Activated CD8-positive, alpha-beta memory T cell treated with anti-CD3 and anti-CD28 coated beads for 1 hour (primary cell): ENCODE measurements around the gene RPP25L.

Experiments used
- DNase-seq, 2 donors: peaks; one replicate each; pipeline ENCODE4 v3.0.0-alpha.2; 2020; ENCODE audit warnings: low read depth in 1 of 2; ENCODE audit errors: extremely low read depth in 1 of 2

RPP25L gene

GRCh38 chr9:34571481-34571810 lies 40.5 kb downstream of the RPP25L start:
- no peak for DNase-seq

DNA sequence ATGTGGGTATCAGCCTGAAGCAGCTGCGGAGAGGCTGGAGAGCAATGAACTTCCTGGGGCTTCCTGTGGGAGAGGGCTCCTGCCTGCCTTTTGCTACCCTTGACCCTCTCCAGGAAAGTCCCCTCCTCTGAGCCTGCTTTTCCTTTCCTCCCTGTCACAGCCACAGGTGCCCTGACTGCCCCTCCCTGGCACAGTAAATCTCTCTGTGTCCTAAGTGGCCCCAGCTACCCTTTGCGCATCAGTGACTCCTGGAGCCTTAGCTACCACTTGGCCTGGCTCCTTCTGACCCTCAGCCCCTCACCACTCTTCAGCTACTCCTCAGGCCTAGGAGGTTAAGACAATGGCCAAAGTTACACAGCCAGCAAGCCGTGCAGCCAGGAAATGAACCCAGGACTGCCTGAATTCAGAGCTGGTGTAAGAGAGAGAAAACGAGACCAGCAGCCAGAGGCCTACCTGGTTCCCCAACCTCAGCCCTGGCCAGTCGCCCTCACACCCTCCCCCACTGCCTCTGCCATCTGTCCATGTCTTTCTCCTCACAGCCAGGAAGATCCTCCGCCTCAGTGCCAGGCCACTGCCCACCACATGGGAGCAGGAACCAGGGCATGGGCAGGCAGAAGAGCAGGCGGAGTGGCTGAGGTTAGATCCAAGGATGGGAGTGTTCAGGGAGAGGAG lies 41.0 kb downstream of the RPP25L start:
- DNase-seq = no peak

DNA sequence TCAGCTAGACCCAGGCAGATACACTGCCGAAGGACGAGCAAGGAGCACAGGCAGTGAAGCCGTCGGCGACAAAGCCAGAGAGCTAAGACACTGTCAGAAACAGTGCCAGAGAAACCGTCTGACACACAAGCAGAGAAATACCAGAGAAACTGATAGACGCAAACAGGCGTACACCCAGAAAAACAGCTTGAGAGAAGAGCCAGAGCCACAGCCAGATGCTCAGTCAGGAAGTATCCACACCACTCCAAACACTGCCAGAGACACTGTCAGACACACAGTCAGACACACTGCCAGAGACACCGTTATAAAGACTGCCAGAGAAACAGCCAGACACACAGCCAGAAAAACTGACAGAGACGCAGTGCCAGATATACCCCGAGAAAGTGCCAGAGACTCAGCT lies 41.5 kb downstream of the RPP25L start:
- DNase-seq = no peak

DNA sequence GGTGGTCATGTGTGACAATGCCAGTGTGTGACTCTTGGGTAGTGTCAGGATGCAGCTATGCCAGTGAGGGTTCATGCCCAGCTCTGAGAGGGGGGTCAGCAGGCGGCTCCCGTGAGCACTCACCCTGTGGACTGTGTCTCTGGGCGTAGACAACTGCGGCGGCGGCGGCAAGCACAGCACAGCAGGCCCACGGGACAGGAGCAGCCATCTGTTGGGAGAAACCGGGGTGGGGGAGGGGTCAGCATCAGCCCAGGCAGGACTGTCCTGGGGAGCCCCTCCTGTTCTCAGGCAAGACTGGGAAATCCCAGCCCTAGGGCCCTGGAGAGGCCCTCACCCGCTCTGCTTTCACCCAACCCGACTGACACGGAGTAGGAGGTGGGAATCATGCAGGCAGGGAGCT lies 43.1 kb downstream of the RPP25L start:
- DNase-seq = no peak

DNA sequence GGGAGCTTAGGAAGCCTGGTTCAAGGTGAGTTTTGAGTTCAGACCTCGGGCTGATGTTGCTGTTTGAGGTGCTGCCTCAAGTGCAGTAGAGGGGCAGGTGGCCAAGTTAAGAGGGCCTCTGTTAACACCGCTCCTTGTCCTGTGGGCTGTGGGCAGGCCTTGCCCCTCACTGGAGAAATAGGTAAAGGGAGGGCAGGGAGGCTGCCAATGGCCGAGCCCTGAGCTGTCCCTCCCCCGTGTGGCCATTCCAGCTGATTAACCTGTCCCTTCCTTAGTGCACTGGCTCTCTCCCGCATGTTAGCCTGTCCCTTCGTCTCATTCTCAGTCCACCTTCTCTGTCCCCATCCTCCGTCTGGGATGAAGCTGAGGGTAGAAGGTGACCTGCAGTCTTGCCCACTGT lies 43.8 kb downstream of the RPP25L start:
- DNase-seq = no peak

DNA sequence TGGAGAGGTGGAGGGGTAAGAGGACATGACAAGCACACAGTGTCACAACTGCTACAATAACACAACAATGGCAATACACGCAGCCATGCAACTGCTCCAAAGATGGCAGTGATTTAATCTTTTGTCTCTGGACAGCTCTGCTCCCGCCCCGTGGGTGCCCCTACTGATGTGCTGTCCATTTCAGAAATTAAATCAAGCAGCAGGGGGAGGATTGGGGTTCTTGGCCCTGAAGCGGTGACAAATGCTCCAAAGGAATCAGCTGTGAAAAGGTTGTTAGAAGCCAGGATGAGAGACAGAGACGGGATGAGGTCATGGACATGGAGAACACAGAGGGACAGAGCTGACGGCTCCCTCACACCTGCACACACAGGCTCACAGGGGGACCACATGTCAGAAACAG lies 44.9 kb downstream of the RPP25L start:
- DNase-seq = no peak

GRCh38 chr9:34566322-34566721 lies 45.6 kb downstream of the RPP25L start:
- DNase-seq = no peak

- no peak for DNase-seq
Observed at GRCh38 chr9:34565856-34566255, 46.0 kb downstream of the RPP25L start.

- DNase-seq = no peak
Observed at GRCh38 chr9:34564617-34565016, 47.3 kb downstream of the RPP25L start.

DNA sequence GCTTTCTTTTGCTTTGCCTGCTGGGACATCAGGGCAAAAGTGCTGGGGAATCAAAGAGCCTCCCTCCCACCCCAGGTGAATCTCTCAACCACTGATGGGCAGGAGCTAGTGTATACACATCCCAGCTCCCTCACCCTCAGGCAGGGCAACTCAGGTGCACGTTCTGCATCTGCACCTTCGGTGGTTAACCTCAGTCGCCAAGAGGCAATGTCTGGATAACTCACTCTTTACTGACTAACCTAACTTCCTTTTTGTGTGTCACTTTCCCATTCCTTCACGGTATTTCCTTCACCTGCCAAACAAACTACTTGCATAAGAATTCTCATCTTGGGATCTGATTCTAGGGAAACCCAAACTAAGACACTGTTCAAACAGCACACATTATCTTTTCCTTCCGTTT lies 48.6 kb downstream of the RPP25L start:
- no peak for DNase-seq

GRCh38 chr9:34562135-34562745 lies 49.7 kb downstream of the RPP25L start:
- no peak for DNase-seq

GRCh38 chr9:34560599-34561214 lies 51.2 kb downstream of the RPP25L start:
- DNase-seq = no peak
